ENCODE results near the gene RRAGD.

- TF ChIP-seq POLR2A (IDR thresholded peaks at IDR 0.05; ENCODE audit: low read depth, low read length), result no peak
- TF ChIP-seq POLR2AphosphoS5 (IDR thresholded peaks at IDR 0.05; ENCODE audit: low read depth, low read length), result no peak
These were observed 81.2 kb downstream of the RRAGD start for GRCh38 chr6:89330910-89331309.

Measured in GM12892 (cell line).